ENCODE results near the gene SLC35B1.

The SLC35B1 gene

GRCh38 chr17:49707608-49708514 lies at the start of gene SLC35B1:
SLC35B1 (minus strand) TSS chr17:49707964; CDS start chr17:49707833, 131 bp downstream.
- DNase-seq (ENCODE audit: extremely low read depth in 1 of 2, low read depth in 1 of 2): peak; percentile 95 to 98

GRCh38 chr17:49757151-49757777 lies 49.5 kb upstream of the SLC35B1 start:
- DNase-seq (ENCODE audit: extremely low read depth in 1 of 2, low read depth in 1 of 2): no peak

GRCh38 chr17:49756323-49757150 lies 48.8 kb upstream of the SLC35B1 start:
- DNase-seq (ENCODE audit: extremely low read depth in 1 of 2, low read depth in 1 of 2): no peak

- no peak for DNase-seq (ENCODE audit: extremely low read depth in 1 of 2, low read depth in 1 of 2)
Observed at GRCh38 chr17:49755663-49756283, 48.0 kb upstream of the SLC35B1 start.

DNA sequence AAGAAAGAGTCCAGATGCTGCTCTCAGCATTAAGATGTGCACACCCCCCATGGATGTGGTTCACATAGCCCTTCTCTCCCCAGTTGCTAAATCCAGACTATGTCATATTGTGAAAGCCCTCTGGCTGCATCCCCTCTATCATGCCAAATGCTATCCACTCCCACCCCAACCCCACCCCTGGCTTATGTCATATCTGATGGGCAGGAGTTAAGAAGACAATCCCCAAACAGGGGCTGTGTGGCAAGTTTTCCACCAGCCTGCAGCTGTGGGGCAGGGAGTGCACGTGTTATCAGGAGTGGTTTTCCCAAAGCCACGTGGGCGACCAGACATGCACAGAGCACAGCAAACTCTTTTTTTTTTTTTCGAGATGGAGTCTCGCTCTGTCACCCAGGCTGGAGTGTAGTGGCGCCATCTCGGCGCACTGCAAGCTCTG lies 46.2 kb upstream of the SLC35B1 start:
- DNase-seq (ENCODE audit: extremely low read depth in 1 of 2, low read depth in 1 of 2): no peak

GRCh38 chr17:49752508-49752907 lies 44.7 kb upstream of the SLC35B1 start:
- DNase-seq (ENCODE audit: extremely low read depth in 1 of 2, low read depth in 1 of 2): no peak

DNA sequence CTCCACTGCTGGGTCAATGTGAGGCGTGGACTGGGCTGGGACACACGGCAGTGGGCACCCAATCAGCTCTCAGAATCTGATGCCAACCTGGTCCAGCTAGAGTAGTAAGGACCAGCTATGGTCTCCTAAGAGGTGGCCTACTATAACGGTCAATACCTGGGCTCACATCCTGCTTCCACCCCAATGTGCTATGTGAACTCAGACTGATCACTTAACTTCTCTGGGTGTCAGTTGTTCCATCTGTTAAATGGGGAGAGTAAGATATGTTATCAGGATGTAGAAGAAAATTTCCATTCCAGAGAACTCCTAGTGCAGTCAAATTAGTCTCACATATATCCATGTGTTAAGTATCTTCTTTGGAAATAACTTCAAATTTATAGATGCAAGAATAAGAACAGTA lies 42.0 kb upstream of the SLC35B1 start:
- DNase-seq (ENCODE audit: extremely low read depth in 1 of 2, low read depth in 1 of 2): no peak

DNA sequence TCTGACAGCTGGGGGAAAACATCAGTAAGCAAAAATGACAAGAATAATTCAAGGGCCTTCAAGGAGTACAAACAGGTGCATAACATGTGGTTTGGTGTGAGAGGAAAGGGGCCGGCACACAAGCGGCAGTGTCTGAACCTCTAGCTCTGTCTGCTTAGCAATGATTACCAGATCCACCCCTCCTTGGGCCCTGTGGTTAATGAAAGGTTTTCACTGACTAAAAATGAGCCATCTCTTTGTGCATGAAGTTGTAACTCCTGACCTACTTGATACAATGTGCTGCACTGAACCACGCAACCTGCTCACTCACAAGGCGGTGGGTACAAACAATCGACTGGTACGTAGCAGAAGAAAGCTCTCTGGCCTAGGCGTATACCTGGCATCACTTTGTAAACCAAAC lies 41.0 kb upstream of the SLC35B1 start:
- peak in 1 of 2 donors; percentile 26 for DNase-seq (ENCODE audit: extremely low read depth in 1 of 2, low read depth in 1 of 2)

DNA sequence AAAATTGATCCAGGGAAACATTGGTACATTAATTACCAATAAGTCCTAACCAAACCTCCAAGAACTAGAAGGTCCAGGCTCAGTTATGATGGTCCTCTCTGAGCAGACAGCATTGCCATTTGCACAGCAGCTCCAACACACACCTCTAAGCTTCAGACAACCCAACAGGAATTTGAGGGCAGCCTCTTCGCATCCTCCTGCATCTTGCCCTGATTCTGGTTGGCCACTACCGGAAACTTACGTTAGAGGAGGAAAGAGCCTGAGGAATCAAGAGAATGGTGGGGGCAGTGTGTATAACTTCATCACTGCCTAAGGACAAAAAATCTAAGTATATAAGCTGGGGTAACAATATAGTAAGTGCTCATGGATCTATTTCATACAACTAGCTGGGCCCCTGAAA lies 40.5 kb upstream of the SLC35B1 start:
- no peak for DNase-seq (ENCODE audit: extremely low read depth in 1 of 2, low read depth in 1 of 2)

DNA sequence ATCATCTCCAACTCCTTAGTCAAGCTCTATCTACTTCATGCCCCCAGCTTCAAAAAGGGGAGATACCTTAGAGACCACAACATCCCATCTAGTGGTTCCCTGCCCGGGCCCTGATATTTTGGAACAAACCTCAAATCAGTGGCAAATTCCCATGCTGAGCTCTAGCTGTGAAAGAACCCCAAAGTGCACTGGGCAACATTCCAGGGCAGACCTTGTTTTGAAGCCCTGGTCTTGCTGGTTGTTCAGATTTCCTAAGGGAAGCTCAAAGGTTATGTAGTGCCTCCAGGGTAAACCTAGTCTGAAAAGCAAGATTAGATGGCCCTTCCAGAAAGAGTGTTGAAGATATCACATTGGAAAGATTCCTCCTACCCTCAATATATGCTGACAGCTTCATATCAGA lies 39.9 kb upstream of the SLC35B1 start:
- DNase-seq (ENCODE audit: extremely low read depth in 1 of 2, low read depth in 1 of 2): no peak

- no peak for DNase-seq (ENCODE audit: extremely low read depth in 1 of 2, low read depth in 1 of 2)
Observed at GRCh38 chr17:49746791-49747490, 39.2 kb upstream of the SLC35B1 start.

DNA sequence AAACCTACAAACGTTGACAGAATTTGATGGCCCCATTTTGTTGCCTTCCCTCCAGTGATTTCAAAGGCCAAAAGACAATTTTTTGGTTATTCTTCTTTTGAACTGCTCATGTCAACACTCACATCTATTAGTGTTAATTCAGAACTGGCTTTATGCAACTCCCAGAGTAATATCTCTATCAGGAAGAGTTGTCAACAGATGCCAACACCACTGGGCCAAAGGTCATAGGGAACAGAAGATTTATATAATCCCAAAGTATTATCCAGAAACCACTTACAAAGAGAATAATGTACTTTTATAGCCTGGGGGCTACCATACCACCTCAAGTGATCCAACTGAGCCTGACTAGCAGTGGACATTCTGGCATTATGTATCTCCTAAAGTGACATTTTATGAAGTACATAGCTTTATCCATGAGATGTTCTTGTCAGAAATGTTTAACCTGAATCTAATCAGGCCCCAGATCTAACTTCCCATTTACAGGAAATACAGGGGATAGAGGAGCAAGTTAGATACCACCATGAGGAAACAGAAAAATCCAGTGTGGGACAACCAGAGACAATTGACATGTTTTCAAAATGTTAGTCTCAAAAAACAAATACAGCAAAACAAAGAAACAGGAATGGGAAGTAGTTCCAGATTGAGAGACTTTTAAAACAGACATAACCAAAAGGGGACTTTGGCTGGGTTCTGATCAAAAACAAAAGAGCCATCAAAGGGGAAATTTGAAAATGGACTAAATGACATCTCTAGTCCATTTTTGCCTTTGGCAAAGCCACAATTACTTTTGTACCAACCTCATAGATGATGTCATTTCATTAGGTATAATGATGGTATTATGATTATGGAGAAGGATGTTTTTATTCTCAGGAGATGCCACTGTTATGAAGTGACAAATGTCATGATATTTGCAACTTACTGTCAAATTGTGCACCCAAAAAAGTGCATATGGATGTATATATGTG lies 37.7 kb upstream of the SLC35B1 start:
- DNase-seq (ENCODE audit: extremely low read depth in 1 of 2, low read depth in 1 of 2): no peak

GRCh38 chr17:49742166-49742638 lies 34.4 kb upstream of the SLC35B1 start:
- DNase-seq (ENCODE audit: extremely low read depth in 1 of 2, low read depth in 1 of 2): no peak

- DNase-seq (ENCODE audit: extremely low read depth in 1 of 2, low read depth in 1 of 2): no peak
Observed at GRCh38 chr17:49741692-49742076, 33.9 kb upstream of the SLC35B1 start.

DNA sequence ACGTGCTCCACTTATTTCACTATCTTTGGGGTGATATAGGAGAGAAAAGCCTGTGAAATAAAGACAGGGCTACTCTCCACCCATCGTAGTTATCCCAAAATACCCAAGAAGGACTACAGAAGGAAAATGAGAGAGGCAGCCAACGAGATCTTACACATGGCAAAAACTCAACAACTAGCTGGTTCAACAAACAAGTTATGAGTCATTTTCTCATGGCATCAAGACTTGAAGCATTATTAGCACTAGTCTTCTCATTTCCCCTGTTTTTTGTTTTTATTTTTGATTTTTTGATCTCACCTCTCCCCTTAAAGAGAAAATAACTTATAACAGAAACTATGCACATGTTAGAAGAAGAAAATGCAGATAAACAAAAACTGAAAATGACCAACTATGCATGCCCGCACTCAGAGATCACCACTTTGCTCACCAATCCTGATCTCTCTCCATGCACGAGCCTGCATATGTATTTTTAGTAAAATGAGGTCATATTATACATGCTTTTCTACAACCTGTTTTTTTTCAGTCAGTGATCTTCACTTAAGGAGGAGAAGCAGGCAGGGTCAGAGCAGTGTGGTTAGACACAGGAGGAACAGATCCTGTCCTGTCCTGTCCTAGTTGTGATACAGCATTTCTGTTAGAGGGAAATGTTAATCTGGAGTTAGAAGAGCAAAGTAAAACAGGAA lies 33.4 kb upstream of the SLC35B1 start:
- no peak for DNase-seq (ENCODE audit: extremely low read depth in 1 of 2, low read depth in 1 of 2)

GRCh38 chr17:49739641-49740271 lies 32.0 kb upstream of the SLC35B1 start:
- DNase-seq (ENCODE audit: extremely low read depth in 1 of 2, low read depth in 1 of 2): peak; percentile 91 to 92

- DNase-seq (ENCODE audit: extremely low read depth in 1 of 2, low read depth in 1 of 2): no peak
Observed at GRCh38 chr17:49738456-49739163, 30.8 kb upstream of the SLC35B1 start.

Measured in activated CD8-positive, alpha-beta memory T cell treated with anti-CD3 and anti-CD28 coated beads for 1 hour (primary cell).